K562 (cell line): ENCODE measurements around the gene C21orf58. TPM values are rescaled to one million over a fixed set of nuclear protein-coding genes. Genes with fewer than 3 reads are reported as not detected.

Experiments
- ATAC-seq: fragments of 200-7000 bp; cut with Tn5 transposase; 3 replicates; pipeline ENCODE4 v1.9.1; 2020; ENCODE audit warnings: moderate library complexity
- BruUV-seq: library from RNA; stranded (reverse); fragments of 400-500 nt; replicated peaks from 2 replicates; lab custom pipeline; 2021; lab: Mats Ljungman, UMichigan
- CTCF ChIA-PET: fragments of 300-600 bp; formaldehyde crosslinking; extraction: SDS; loops from one replicate; lab custom pipeline; 2021; ENCODE audit warnings: low intra/inter-chr PET ratio; lab: Yijun Ruan, JAX
- POLR2A ChIA-PET: fragments of 300-600, 350-650 bp; sonication (Branson Sonifier 250); formaldehyde crosslinking; extraction: SDS; loops from one replicate; lab custom pipeline; 2021; ENCODE audit warnings: antibody characterized with exemption, inconsistent platforms; lab: Yijun Ruan, JAX
- DNase-seq, 4 experiments: peaks; one replicate each; pipeline versions ENCODE4 v3.0.0 to v3.0.0-alpha.2; 2011 to 2018; ENCODE audit warnings: low spot score in 3 of 4, mixed read lengths in 3 of 4; ENCODE audit errors: extremely low read depth in 1 of 4
- FAIRE-seq: peaks from 2 replicates; lab custom pipeline; 2011; peaks lifted over from hg19 to GRCh38; lab: Jason Lieb, UNC
- H2AFZ ChIP-seq: 2 replicates; pipeline ENCODE4 v1.6.0; 2011; ENCODE audit warnings: low read depth, low read length, control low read depth, inconsistent platforms
- H3K27ac ChIP-seq: fragments of 200-600 bp; 3 replicates; pipeline ENCODE4 v1.8.0; 2011; ENCODE audit warnings: low read depth, mild to moderate bottlenecking, control low read depth, inconsistent platforms, low read length, moderate library complexity, mixed read lengths; ENCODE audit errors: extremely low read depth
- H3K27me3 ChIP-seq, 2 experiments: fragments of 300-600 bp in 1 of 2; 2 replicates in 1 of 2; 3 replicates in 1 of 2; pipeline versions ENCODE4 v1.6.0 to v1.8.0; 2011; ENCODE audit warnings: inconsistent platforms in 2 of 2, low read length in 2 of 2, mild to moderate bottlenecking in 1 of 2, mixed read lengths in 1 of 2, moderate library complexity in 1 of 2; ENCODE audit not compliant: control insufficient read depth in 2 of 2, insufficient read depth in 2 of 2
- H3K36me3 ChIP-seq: fragments of 300-600 bp; 3 replicates; pipeline ENCODE4 v1.8.0; 2011; ENCODE audit warnings: mild to moderate bottlenecking, low read length, inconsistent platforms; ENCODE audit not compliant: control insufficient read depth, insufficient read depth
- H3K4me1 ChIP-seq, 2 experiments: fragments of 200-600 bp in 1 of 2; replicated peaks in 1 of 2; 2 replicates in 1 of 2; 3 replicates in 1 of 2; pipeline versions ENCODE4 v1.5.1 to v1.8.0; 2011; ENCODE audit warnings: inconsistent platforms in 2 of 2, low read length in 2 of 2, mild to moderate bottlenecking in 1 of 2, mixed read lengths in 1 of 2, moderate library complexity in 1 of 2; ENCODE audit not compliant: control insufficient read depth in 2 of 2, insufficient read depth in 2 of 2
- H3K4me2 ChIP-seq: 2 replicates; pipeline ENCODE4 v1.6.1; 2011; ENCODE audit warnings: low read length, control low read depth, inconsistent platforms, mixed read lengths; ENCODE audit not compliant: insufficient read depth
- H3K4me3 ChIP-seq: fragments of 200-600 bp; sonication (generic), shearing (Covaris generic); 2 replicates; pipeline ENCODE4 v1.5.1; 2016; ENCODE audit warnings: control low read depth, inconsistent platforms
- H3K79me2 ChIP-seq: fragments of 200-600 bp; 3 replicates; pipeline ENCODE4 v1.8.0; 2011; ENCODE audit warnings: low read length, inconsistent platforms; ENCODE audit not compliant: control insufficient read depth, insufficient read depth
- H3K9ac ChIP-seq, 2 experiments: 2 replicates each; pipeline versions ENCODE4 v1.6.0 to v1.6.1; 2011; ENCODE audit warnings: low read depth in 2 of 2, low read length in 2 of 2, control low read depth in 1 of 2, inconsistent platforms in 1 of 2, mild to moderate bottlenecking in 1 of 2, mixed read lengths in 1 of 2; ENCODE audit not compliant: insufficient read depth in 1 of 2
- H3K9me1 ChIP-seq: one replicate; pipeline ENCODE4 v1.6.0; 2011; ENCODE audit warnings: inconsistent platforms, mild to moderate bottlenecking, low read length, moderate library complexity; ENCODE audit not compliant: control insufficient read depth, insufficient read depth
- H3K9me3 ChIP-seq: replicated peaks from 2 replicates; pipeline ENCODE4 v1.5.1; 2011; ENCODE audit warnings: low read depth, low read length, inconsistent platforms; ENCODE audit not compliant: control insufficient read depth, insufficient read depth
- H4K20me1 ChIP-seq: replicated peaks from 2 replicates; pipeline ENCODE4 v1.6.1; 2011; ENCODE audit warnings: low read length, inconsistent platforms, mixed read lengths; ENCODE audit not compliant: control insufficient read depth, insufficient read depth
- HNRNPH1 ChIP-seq: fragments of 200-400 bp; formaldehyde crosslinking; optimal IDR thresholded peaks from 2 replicates; pipeline ENCODE3; 2017; ENCODE audit warnings: low read depth, mild to moderate bottlenecking, low read length, moderate library complexity
- POLR2G ChIP-seq: fragments of 200-400 bp; formaldehyde crosslinking; IDR thresholded peaks from 2 replicates; pipeline ENCODE4 v1.6.1; 2017; ENCODE audit warnings: low read depth, mild to moderate bottlenecking, antibody characterized with exemption, low read length, moderate library complexity
- RBFOX2 ChIP-seq: fragments of 200-400 bp; formaldehyde crosslinking; IDR thresholded peaks from 2 replicates; pipeline ENCODE4 v1.6.1; 2017; ENCODE audit warnings: low read depth, mild to moderate bottlenecking, low read length, moderate library complexity
- SMC3 ChIP-seq: conservative IDR thresholded peaks from 2 replicates; pipeline ENCODE4 v1.6.1; 2011; ENCODE audit warnings: low read depth, low read length, improper control_type of control experiment; ENCODE audit not compliant: insufficient read depth
- WGBS: fragments of 100-300 bp; shearing (Covaris generic); methylation state at CpG from one replicate; pipeline ENCODE4 v1.1.6; 2016; ENCODE audit warnings: low coverage, mixed read lengths; ENCODE audit not compliant: insufficient coverage; ENCODE audit errors: missing lambda C conversion rate; 5-methylcytosine and 5-hydroxymethylcytosine counted together
- in situ Hi-C: fragments of 300-500 bp; cut with MboI; formaldehyde crosslinking; loops from 4 replicates; pipeline ENCODE4 v1.15.0; 2018; ENCODE audit warnings: inconsistent platforms, mixed read lengths
- intact Hi-C: fragments of 100-400 bp; cut with micrococcal nuclease; formaldehyde crosslinking; loops from 2 replicates; pipeline ENCODE4 v1.14.2; 2022
- polyA plus RNA-seq, 8 experiments: library from polyadenylated mRNA; depleted of rRNA in 4 of 8; stranded (reverse) in 5 of 8; unstranded in 3 of 8; fragments of >200 nt; fragmentation: Nextera tagmentation in 2 of 8; fragmentation: Illumina TruSeq in 1 of 8; extraction: Ambion mirVana in 2 of 8; extraction: Trizol in 1 of 8; gene quantifications; 2 replicates each; pipeline versions ENCODE4 v1.2.1 to v1.2.3, GENCODE V29; 2011 to 2014; ENCODE audit warnings: inconsistent platforms in 1 of 8, missing spikeins in 1 of 8
- total RNA-seq, 7 experiments: library from RNA; depleted of rRNA in 6 of 7; stranded (reverse); fragments of >200 nt in 6 of 7; fragmentation: Illumina TruSeq in 2 of 7; extraction: Trizol in 2 of 7; gene quantifications; 2 replicates each; pipeline versions ENCODE4 v1.2.1 to v1.2.3, GENCODE V29; 2011 to 2021; ENCODE audit warnings: low replicate concordance in 1 of 7

Gene C21orf58
- total and polyA plus RNA-seq, 9 of the 15 experiments (the other 6 are each of a cell fraction or from before 2014, with no cell fraction given) = 1.2 to 30.5 (median 12.4) TPM

DNA sequence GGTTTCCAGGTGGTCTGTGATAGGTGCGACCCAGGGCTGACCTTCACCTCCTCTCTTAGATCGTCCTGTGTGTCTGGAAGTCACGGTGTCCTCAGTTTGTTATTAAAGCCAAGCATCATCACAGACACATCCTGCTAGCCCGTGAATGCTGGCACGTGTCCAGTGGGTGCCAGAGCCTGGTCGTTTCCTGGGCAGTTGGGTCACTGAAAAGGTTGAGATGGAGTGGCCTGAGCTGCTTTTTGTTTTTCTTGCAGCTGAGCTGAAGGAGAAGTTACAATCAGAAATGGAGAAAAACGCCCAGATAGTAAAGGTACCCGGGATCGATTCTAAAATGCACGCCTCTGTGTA, 23.5 kb upstream of the C21orf58 start:
- WGBS = 83% methylated on average over 10 of the region's 10 CpGs
- H3K36me3 ChIP-seq = peaks cover 69% of the 10 kb centered on the region
- no TSS peak for BruUV-seq

DNA sequence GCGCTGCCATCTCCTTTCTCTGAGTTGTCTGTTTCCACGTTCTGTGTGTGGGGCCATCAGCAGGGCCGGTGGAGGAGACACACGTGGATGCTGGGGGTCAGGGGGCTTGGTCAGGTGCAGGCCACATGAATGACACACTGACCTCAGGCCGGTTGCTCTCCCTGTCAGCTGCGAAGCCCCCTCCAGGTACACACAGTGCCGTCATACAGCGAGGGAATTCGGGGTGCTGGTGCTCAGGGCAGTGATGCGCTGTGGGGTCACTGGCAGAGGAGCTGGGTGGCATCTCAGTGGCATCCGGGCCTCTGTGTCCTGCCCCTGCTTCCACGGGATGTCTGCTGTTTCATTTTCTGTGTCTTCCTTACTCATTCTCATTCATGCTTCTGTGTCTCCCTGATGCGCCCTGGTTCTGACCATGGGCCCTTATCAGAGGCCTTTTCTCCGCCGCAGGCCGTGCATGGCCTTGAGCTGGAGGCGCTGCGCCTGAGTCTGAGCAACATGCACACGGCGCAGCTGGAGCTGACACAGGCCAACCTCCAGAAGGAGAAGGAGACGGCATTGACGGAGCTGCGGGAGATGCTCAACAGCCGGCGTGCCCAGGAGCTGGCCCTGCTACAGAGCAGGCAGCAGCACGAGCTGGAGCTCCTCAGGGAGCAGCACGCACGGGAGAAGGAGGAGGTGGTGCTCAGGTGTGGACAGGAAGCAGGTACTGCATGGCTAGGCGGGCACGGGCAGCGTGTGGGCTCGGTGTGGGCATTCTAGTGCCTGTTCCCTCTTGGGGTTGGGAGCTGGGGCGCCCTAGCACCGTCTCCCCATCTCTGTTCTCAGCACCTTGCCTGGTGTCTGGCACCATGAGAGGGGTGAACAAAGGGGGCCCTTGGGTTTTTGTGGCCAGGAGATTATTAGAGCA, 22.9 kb upstream of the C21orf58 start:
- DNase-seq = no peak
- peaks cover 62% of the 10 kb centered on the region for H3K36me3 ChIP-seq
- peaks cover 0 to 11% of the 10 kb centered on the region in 2 experiments; a peak in 1 of 5 replicates for H3K4me1 ChIP-seq
- POLR2A ChIA-PET = interaction anchor here (0.6 to 0.9 kb wide), 4 partner anchors 9 to 390 kb away, joined by 3 read pairs; no protein-coding TSS in a partner anchor
- H3K4me2 ChIP-seq = no peak overlapping the region
- no peak overlapping the region for H3K27ac ChIP-seq
- no peaks in the 10 kb centered on the region for H3K9me1 ChIP-seq
- no TSS peak for BruUV-seq
- H3K9ac ChIP-seq = peak overlapping the region in 1 of 2 experiments; percentile 45; a peak in 1 of 4 replicates
- intact Hi-C loops (no loop called here), in situ Hi-C loops (no loop called here)
- H2AFZ ChIP-seq = no peak overlapping the region
- CTCF ChIA-PET = no interaction called here
- no peak for FAIRE-seq
- 91% methylated on average over 33 of the region's 34 CpGs for WGBS
- H3K79me2 ChIP-seq = peaks cover 17% of the 10 kb centered on the region
- H3K4me3 ChIP-seq = no peak overlapping the region
- TF ChIP-seq RBFOX2 (peak; percentile 10; the same call in 1 of the 2 replicates), HNRNPH1 (no peak)
- H4K20me1 ChIP-seq = no peaks in the 10 kb centered on the region; the same call in 1 of the 2 replicates
- ATAC-seq = no peak
- no peaks in the 10 kb centered on the region for H3K27me3 ChIP-seq
- H3K9me3 ChIP-seq = no peaks in the 10 kb centered on the region

More for the DNA sequence above, 23.5 kb upstream of the C21orf58 start:
- ChIA-PET POLR2A (interaction anchor here (0.6 to 0.9 kb wide), 4 partner anchors 10 to 22 kb away, joined by 3 to 5 read pairs (median 3); no protein-coding TSS in a partner anchor), CTCF (no interaction called here)
- Histone ChIP-seq H3K4me2 (no peak overlapping the region), H3K79me2 (peaks cover 17% of the 10 kb centered on the region; the same call in 2 of the 3 replicates), H3K9me3 (no peaks in the 10 kb centered on the region), H4K20me1 (no peaks in the 10 kb centered on the region; the same call in 1 of the 2 replicates), H2AFZ (no peak overlapping the region), H3K27ac (no peak overlapping the region), H3K4me3 (no peak overlapping the region), H3K9me1 (no peaks in the 10 kb centered on the region), H3K9ac (no peak overlapping the region), H3K4me1 (peaks cover 0 to 11% of the 10 kb centered on the region in 2 experiments; a peak in 1 of 5 replicates), H3K27me3 (no peaks in the 10 kb centered on the region)
- in situ Hi-C loops (no loop called here), intact Hi-C loops (no loop called here)
- TF ChIP-seq POLR2G (no peak), SMC3 (no peak)
- no peak for ATAC-seq
- no peak for DNase-seq
- FAIRE-seq = no peak
